Activated CD4-positive, alpha-beta T cell treated with anti-CD3 and anti-CD28 coated beads for 48 hours (primary cell): ENCODE measurements around the gene TXLNA.
"Not testable (repeated sequence)": the region's sequence is repeated elsewhere in the genome, so short reads cannot be mapped to it uniquely, and the experiment has no call there.

Source experiments
- DNase-seq: peaks from one replicate; pipeline ENCODE4 v3.0.0-alpha.2; 2020

The TXLNA gene

DNA sequence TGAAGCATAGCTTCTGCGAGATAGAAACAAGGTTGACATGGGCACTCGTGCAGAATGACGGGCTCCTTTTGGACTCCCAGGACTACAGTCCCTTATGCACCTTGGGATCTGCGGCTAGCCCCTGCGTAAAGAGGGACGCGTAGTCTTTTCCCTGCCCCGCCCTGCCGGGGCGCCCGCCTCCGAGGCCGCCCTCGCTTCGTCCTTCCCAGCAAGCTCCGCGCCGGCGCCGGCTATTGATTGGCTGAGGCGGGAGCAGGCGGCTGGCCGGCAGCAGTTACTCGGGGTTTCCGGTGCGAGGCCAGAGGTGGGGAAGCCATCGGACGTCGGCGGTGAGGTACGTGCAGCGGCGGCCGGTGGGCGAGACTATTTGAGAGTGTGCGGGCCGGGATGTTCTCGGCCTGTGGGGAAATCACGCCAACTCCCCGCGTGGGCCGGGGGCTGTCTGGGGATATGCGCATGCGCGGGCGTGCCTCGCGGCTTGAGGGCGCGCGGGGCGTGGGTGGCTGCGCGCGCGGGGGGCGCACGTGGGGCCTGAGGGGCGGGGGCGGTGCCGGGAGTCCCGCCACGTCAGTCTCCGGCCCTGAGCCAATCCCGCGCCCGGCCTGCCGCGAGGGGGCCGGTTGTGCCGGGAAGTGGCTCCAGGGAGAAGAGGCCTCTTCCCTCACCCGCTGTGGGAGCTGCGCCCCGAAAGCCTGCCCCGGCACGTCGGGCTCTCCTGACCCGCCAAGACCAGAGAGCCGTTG is at the start of gene TXLNA:
TSS of gene TXLNA (plus strand) at position 233 of the 743 bp plus-strand sequence. CDS start 671 bp downstream, outside the sequence.
- peak; percentile 94 for DNase-seq

GRCh38 chr1:32133950-32134280 is 45.6 kb upstream of the TXLNA start:
- not testable (repeated sequence) for DNase-seq

GRCh38 chr1:32137111-32137510 is 42.4 kb upstream of the TXLNA start:
- no peak for DNase-seq

DNA sequence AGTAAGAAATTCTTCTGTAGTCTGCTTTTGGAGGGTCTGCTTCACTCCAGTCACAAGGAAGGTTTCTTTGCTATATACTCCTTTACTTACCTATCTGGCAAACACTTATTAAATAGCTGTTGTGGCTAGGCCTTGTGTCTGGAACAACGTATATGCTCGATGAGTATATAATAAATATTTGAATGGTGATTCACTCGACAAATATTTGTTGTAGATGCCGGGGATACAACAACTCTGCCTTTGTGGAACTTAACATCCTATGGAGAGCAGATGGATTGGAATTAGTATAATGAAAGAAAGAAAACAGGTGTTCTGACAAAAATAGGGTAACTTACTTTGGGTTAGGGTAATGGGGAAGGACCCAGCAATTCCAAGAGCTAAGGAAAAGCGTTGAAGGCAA is 40.5 kb upstream of the TXLNA start:
- DNase-seq = no peak

GRCh38 chr1:32142446-32143301 is 36.8 kb upstream of the TXLNA start:
- DNase-seq = no peak

GRCh38 chr1:32143302-32143695 is 36.2 kb upstream of the TXLNA start:
- not testable (repeated sequence) for DNase-seq

DNA sequence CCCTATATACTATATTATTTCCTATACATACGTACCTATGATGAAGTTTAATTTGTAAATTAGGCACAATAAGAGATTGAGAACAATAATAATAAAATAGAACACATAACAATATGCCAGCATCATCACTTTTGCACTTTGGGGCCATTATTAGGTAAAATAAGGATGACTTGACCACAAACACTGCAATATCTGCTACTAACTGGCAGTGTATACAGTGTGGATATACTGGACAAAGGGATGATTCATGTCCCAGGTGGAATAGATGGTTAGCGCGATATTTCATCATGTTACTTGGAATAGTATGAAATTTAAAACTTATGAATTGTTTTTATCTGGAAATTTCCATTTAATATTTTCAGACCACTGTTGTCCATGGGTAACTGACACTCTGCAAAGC is 35.4 kb upstream of the TXLNA start:
- no peak for DNase-seq

DNA sequence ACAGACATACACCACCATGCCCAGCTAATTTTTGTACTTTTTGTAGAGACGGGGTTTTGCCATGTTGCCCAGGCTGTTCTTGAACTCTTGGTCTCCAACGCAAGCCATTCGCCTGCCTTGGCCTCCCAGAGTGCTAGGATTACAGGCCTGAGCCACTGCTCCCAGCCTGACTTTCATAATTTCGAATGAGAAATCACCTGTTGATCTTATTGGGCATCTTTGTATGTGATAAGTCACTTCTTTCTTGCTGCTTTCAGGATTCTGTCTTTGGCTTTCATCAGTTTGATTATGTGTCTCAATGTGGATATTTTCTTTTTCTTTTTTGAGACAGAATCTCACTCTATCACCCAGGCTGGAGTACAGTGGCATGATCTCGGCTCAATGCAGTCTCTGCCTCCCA is 31.7 kb upstream of the TXLNA start:
- not testable (repeated sequence) for DNase-seq

- no peak for DNase-seq
These were observed 28.6 kb upstream of the TXLNA start for GRCh38 chr1:32150847-32151246.

DNA sequence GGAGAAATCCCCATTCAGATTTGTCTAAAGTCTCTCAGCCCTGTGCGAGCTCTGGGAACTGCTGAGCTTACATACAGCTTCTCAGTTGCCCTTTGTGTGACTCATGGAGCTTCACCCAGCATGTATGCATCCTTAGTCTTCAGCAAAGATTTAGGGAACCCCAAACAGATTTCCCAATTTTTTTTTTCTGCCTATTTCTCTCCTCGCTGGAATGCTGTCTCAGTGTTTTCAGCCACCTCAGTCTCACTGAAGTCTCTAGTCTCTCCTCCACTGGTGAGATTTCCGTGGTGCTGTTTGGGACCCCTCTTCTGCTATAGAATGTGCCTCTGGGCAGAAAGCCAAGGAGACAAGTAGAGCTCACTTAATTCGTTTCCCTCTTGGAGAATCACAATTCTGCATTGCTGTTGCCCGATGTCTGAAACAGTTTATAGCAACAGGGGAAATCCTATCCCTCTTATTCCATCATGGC is 28.1 kb upstream of the TXLNA start:
- no peak for DNase-seq

- no peak for DNase-seq
These were observed 20.3 kb upstream of the TXLNA start for GRCh38 chr1:32159189-32159588.

GRCh38 chr1:32163405-32163804 is 16.1 kb upstream of the TXLNA start:
- no peak for DNase-seq

- not testable (repeated sequence) for DNase-seq
These were observed 13.8 kb upstream of the TXLNA start for GRCh38 chr1:32165633-32166032.

GRCh38 chr1:32170991-32171390 is 8.5 kb upstream of the TXLNA start:
- no peak for DNase-seq

GRCh38 chr1:32172621-32173245 is 6.7 kb upstream of the TXLNA start:
- no peak for DNase-seq

DNA sequence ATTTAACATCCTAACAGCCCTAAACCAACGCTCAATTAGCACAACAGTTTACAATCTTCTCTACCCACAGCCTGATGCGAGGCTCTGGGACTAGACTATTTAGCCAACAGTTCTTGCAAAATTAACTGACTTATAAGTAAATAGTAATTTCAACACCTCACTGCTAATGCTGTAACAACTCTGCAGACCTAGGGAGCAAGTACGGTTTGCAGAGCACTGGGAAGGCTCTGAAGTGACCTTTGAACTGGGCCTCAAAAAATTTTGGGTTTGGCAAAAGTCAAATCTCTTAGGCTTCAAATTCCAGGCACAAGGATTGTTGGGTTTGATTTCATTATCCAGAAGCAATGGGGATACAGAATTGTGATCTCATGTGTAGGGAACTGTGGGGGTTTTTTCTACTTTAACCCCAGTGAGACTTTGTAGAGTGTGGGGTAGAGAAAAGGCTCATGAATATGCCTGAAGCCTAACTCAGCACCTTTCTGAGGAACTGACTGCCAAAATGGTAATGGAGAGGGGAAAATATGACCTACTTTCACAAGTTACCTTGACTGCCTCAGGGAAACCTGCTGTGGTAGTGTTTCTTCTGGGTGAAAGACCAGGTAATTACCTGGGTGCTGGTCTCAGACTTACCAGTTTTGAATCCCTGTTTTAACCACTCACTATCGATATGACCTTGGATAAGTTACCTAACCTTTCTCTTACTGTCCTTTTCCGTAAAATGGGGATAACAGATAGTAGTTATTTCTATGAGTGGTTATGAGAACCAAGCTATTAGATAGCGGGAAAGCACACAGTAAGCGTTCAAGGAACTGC is 889 bp upstream of the TXLNA start:
- no peak for DNase-seq

DNA sequence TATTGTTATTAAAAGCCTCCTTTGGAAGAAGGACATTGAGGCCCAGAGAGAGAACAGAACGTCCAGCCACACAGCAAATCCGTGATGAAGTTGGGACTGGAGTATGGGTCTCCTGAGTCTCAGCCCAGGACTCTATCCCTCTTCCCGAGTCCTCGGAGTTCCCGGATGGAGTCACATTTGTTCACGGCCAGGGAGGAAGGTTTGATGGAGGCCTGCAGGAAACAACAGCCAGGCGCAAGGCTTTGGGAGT is 357 bp upstream of the TXLNA start:
- no peak for DNase-seq

- peak; percentile 59 for DNase-seq
These were observed 948 bp downstream of the TXLNA start for GRCh38 chr1:32180186-32181060.

- DNase-seq = no peak
These were observed 1.6 kb downstream of the TXLNA start for GRCh38 chr1:32181065-32181464.

DNA sequence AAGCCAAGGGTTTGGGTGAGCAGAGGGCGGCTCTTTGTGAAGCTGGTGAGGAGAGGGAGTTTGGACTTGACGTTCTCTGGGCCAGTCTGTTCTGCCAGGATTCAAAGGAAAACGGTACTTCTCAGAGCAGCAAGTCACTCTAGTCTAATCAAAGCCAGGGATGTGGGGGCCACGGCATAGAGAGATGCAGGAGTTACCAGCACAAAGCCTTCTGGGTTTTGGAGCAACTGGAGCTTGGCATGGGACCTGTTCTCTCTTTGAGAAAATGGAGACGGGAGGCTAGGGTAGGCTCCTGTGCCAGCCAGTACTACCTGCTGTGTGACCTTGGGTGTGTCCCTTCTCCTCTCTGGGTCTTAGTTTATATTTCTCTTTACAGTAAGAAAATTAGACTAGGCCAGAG is 2.1 kb downstream of the TXLNA start:
- no peak for DNase-seq

GRCh38 chr1:32182060-32182459 is 2.6 kb downstream of the TXLNA start:
- no peak for DNase-seq

- DNase-seq = no peak
These were observed 5.2 kb downstream of the TXLNA start for GRCh38 chr1:32184650-32185049.
